ENCODE data around the gene BRSK1.

BRSK1 gene

DNA sequence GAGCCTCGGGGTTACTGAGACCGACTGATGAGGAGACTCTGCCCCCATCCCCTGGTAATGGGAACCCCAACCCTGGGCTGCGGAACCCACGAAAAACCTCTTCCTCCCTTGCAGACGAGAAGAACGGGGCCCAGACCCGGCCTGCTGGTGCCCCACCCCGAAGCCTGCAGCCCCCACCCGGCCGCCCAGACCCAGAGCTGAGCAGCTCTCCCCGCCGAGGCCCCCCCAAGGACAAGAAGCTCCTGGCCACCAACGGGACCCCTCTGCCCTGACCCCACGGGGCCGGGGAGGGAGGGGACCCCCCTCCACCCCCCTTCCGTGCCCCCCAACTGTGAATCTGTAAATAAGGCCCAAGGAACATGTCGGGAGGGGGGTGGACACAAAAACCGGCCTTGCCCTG, 28.0 kb downstream of the BRSK1 start:
- H3K4me3 ChIP-seq (ENCODE audit: low read length), result no peak overlapping the region
- TF ChIP-seq, protein P1, sequence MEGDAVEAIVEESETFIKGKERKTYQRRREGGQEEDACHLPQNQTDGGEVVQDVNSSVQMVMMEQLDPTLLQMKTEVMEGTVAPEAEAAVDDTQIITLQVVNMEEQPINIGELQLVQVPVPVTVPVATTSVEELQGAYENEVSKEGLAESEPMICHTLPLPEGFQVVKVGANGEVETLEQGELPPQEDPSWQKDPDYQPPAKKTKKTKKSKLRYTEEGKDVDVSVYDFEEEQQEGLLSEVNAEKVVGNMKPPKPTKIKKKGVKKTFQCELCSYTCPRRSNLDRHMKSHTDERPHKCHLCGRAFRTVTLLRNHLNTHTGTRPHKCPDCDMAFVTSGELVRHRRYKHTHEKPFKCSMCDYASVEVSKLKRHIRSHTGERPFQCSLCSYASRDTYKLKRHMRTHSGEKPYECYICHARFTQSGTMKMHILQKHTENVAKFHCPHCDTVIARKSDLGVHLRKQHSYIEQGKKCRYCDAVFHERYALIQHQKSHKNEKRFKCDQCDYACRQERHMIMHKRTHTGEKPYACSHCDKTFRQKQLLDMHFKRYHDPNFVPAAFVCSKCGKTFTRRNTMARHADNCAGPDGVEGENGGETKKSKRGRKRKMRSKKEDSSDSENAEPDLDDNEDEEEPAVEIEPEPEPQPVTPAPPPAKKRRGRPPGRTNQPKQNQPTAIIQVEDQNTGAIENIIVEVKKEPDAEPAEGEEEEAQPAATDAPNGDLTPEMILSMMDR (IDR thresholded peaks at IDR 0.05; ENCODE audit: insufficient read depth, low read depth, low read length, missing control alignments), result no peak

DNA sequence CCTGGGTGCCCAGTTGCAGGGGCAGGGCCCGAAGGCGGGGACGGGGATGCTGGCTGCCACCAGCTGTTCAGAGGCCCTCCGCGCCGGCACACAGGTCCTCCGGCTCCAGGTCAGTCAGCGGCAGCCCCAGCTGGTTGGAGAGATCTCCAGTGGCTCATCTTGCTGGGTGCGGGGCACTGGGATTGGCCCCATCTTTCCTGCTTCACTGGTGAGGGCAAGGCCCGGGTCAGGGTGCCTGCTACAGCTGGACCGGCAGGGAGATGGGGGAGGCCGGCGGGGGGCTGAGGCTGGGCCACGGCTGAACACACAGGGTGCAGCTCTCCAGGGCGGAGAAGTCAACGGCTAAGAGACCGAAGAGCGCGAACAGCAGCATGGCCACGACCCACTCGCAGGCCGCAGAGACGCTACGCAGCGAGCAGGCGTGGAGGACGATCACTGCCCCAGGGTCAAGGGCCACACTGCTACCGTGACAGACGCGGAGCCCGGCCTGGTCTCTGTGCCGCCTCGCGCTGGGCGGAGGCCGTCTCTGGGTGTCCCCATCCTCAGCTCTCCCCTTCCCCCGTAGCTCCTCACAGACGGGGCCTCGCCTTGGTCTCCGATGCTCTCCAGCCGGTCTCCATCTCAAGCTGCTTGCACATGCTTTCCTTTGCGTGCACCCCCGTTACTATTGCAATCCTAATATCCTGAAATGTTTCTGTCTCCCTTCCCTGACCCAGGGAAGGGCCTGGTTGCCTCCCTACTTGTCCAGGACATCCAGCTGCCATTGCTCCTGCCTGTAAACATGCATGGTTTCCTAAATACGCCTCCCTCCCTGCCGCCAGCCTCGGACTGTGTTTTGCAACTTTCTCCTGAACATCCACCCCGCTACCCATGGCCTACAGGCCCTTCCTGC, 29.1 kb downstream of the BRSK1 start:
- TF ChIP-seq, protein P1 (IDR thresholded peaks at IDR 0.05; ENCODE audit: insufficient read depth, low read depth, low read length, missing control alignments), result no peak
- H3K4me3 ChIP-seq (ENCODE audit: low read length), result no peak overlapping the region
- no peak for DNase-seq (ENCODE audit: low read depth)

More for the DNA sequence above, 28.0 kb downstream of the BRSK1 start:
- DNase-seq (ENCODE audit: low read depth), result no peak

DNA sequence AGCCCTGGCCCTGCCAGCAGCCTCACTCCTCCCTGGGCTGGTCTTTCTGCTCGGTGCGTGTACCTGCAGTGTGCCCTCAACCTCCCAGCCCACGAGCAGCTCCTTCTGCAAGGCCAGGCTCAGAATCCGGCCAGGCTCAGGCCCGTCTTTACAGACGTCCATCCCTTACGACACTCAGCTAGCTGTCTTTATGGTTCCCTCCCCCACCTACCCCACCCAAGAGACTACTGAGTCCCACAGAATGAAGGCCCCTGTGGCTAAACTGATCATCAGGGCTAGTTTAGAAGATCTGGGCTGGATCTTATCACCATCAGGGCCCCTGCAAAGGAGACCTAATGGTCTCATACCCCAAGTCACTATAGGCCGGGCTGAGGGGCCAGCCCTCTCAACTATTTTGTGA, 30.6 kb downstream of the BRSK1 start:
- TF ChIP-seq, protein P1 (IDR thresholded peaks at IDR 0.05; ENCODE audit: insufficient read depth, low read depth, low read length, missing control alignments), result no peak
- no peak for DNase-seq (ENCODE audit: low read depth)
- H3K4me3 ChIP-seq (ENCODE audit: low read length), result no peak overlapping the region

DNA sequence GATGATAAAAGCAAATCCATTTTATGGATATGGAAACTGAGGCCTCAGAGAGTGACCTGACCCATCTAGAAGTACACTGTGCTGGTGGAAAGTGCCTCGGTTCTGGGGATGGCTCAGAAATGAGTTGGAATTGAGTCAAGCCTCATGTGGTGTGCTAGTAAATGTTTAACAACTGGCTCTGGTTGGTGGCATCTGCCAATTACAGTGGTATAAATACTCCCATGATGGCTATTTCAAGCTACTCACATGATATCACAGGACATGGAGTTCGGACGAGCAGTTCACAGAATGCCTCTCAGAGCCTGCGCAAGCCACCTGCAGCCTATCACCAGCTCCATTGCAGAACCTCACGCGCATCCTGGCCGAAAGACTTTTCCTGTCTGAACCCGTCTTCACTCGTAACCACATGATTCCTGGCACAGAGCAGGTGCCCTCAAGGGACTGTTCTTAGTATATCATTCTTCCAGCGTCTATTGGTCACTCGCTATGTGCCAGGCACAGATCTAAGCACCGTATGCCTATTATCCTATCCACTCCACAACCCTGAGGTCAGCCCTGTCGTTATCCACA, 32.2 kb downstream of the BRSK1 start:
- DNase-seq (ENCODE audit: low read depth), result peak; percentile 93
- H3K4me3 ChIP-seq (ENCODE audit: low read length), result no peak overlapping the region
- TF ChIP-seq, protein P1 (IDR thresholded peaks at IDR 0.05; ENCODE audit: insufficient read depth, low read depth, low read length, missing control alignments), result no peak

DNA sequence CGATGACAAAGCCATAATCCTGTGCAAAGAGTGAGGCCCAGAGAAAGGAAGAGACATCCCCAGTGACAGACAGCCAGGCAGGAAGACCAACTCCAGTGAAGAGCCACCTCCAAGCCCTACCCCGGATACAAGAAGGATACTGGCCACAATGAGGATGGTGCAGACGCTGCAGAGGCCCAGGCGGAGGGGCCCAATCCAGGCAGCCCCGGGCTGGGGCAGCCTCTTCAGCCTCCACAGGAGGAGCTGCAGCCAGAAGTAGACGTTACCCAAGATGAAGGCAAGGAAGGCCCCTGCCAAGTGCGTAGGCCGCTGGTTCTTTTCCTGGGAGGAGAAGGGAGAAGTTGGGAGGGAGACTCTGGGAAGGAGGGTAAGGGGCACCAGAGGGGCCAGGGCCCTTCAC, 32.8 kb downstream of the BRSK1 start:
- no peak for DNase-seq (ENCODE audit: low read depth)
- no peak overlapping the region for H3K4me3 ChIP-seq (ENCODE audit: low read length)
- TF ChIP-seq, protein P1 (IDR thresholded peaks at IDR 0.05; ENCODE audit: insufficient read depth, low read depth, low read length, missing control alignments), result no peak

DNA sequence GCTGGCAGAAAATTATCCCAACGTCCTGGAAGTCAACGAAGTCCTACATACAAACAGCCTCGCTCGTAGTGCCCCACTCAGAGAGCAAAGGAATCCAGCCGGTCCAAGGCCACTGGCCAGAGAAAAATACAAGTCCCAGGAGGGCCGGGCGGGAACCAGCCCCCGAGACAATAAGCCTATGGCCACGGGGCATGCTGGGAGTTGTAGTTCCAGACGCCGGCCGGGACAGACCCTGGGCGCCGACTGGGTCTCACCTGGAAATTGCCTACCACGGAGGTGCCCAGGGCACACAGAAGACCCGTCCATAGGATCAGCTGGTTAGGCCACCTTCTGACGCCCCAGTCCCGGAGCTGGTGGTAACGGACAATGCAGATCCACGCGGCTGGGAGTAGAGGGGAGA, 36.0 kb downstream of the BRSK1 start:
- no peak overlapping the region for H3K4me3 ChIP-seq (ENCODE audit: low read length)

More for the DNA sequence above, 36.0 kb downstream of the BRSK1 start:
- DNase-seq (ENCODE audit: low read depth), result peak; percentile 22
- TF ChIP-seq, protein P1 (IDR thresholded peaks at IDR 0.05; ENCODE audit: insufficient read depth, low read depth, low read length, missing control alignments), result no peak

All from epithelial cell of esophagus (primary cell).